HCT116 (cell line): Measurements from ENCODE around the gene LHPP. TPM values are rescaled to one million over a fixed set of nuclear protein-coding genes. Genes with fewer than 3 reads are reported as not detected.

Experiments used
- CBX3 ChIP-seq: IDR thresholded peaks from 2 replicates; pipeline ENCODE4 v1.6.1; 2012; ENCODE audit warnings: low read depth
- EGR1 ChIP-seq: IDR thresholded peaks from 2 replicates; pipeline ENCODE4 v1.6.1; 2012; ENCODE audit warnings: low read depth
- EZH2 ChIP-seq: fragments of 200-600 bp; sonication (generic); IDR thresholded peaks from 2 replicates; pipeline ENCODE4 v1.6.1; 2017; ENCODE audit warnings: antibody characterized with exemption, mixed run types
- EZH2phosphoT487 ChIP-seq: fragments of 200-600 bp; IDR thresholded peaks from 2 replicates; pipeline ENCODE4 v1.6.1; 2018; ENCODE audit warnings: antibody characterized with exemption, borderline replicate concordance
- FOSL1 ChIP-seq: IDR thresholded peaks from 2 replicates; pipeline ENCODE4 v1.6.1; 2012; ENCODE audit warnings: low read depth
- POLR2AphosphoS5 ChIP-seq: IDR thresholded peaks from 2 replicates; pipeline ENCODE4 v1.6.1; 2011; ENCODE audit warnings: mild to moderate bottlenecking, low read depth, low read length, moderate library complexity
- RAD21 ChIP-seq: IDR thresholded peaks from 2 replicates; pipeline ENCODE4 v1.6.1; 2012; ENCODE audit warnings: low read depth, mild to moderate bottlenecking
- SP1 ChIP-seq: IDR thresholded peaks from 2 replicates; pipeline ENCODE4 v1.6.1; 2012; ENCODE audit warnings: low read depth
- YY1 ChIP-seq: IDR thresholded peaks from 2 replicates; pipeline ENCODE4 v1.6.1; 2011; ENCODE audit warnings: low read length, low read depth, moderate library complexity, mild to moderate bottlenecking; ENCODE audit not compliant: insufficient replicate concordance; ENCODE audit errors: extremely low read depth
- ZNF274 ChIP-seq: fragments of 200-500 bp; sonication (Bioruptor generic); IDR thresholded peaks from 2 replicates; pipeline ENCODE4 v1.6.1; 2014; ENCODE audit warnings: mild to moderate bottlenecking, low read depth, low read length, inconsistent platforms
- total RNA-seq: library from RNA; stranded (reverse); gene quantifications from one replicate; pipeline ENCODE4 v1.2.1, GENCODE V29; 2021; ENCODE audit not compliant: unreplicated experiment
- TF ChIP-seq, protein P1 (sequence below): IDR thresholded peaks from 2 replicates; pipeline ENCODE4 v1.6.1; 2012; ENCODE audit warnings: low read depth
- TF ChIP-seq, protein P2 (sequence below): IDR thresholded peaks from 2 replicates; pipeline ENCODE4 v1.6.1; 2011; ENCODE audit warnings: mild to moderate bottlenecking, low read length, moderate library complexity; ENCODE audit not compliant: insufficient replicate concordance; ENCODE audit errors: extremely low read depth

Gene LHPP
- total RNA-seq, 1 experiment from 2014 or later: 45.8 TPM

DNA sequence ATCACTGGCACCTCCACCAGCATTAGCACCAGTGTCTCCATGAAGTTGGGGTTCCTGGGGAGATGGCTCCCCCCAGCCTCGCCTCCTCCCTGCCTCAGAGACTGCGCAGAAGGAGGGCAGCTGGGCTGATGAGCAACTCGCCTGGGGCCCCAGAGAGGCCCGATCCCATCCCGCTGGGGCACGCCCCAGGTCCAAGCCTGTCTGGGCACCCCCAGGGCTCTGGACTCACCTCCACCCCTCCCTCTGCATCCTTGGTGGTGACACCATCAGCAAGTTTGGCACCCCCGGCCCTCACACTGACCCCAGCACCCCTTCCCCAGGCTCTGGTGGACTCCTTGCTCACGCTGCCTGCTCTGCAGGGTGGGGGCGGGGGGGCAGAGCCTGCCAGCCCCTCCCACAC, 89.5 kb downstream of the LHPP start (continued):
- TF ChIP-seq, protein P1, sequence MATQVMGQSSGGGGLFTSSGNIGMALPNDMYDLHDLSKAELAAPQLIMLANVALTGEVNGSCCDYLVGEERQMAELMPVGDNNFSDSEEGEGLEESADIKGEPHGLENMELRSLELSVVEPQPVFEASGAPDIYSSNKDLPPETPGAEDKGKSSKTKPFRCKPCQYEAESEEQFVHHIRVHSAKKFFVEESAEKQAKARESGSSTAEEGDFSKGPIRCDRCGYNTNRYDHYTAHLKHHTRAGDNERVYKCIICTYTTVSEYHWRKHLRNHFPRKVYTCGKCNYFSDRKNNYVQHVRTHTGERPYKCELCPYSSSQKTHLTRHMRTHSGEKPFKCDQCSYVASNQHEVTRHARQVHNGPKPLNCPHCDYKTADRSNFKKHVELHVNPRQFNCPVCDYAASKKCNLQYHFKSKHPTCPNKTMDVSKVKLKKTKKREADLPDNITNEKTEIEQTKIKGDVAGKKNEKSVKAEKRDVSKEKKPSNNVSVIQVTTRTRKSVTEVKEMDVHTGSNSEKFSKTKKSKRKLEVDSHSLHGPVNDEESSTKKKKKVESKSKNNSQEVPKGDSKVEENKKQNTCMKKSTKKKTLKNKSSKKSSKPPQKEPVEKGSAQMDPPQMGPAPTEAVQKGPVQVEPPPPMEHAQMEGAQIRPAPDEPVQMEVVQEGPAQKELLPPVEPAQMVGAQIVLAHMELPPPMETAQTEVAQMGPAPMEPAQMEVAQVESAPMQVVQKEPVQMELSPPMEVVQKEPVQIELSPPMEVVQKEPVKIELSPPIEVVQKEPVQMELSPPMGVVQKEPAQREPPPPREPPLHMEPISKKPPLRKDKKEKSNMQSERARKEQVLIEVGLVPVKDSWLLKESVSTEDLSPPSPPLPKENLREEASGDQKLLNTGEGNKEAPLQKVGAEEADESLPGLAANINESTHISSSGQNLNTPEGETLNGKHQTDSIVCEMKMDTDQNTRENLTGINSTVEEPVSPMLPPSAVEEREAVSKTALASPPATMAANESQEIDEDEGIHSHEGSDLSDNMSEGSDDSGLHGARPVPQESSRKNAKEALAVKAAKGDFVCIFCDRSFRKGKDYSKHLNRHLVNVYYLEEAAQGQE: no peak
- TF ChIP-seq ZNF274: no peak
- no peak for TF ChIP-seq RAD21
- no peak for TF ChIP-seq EZH2phosphoT487
- TF ChIP-seq, protein P2, sequence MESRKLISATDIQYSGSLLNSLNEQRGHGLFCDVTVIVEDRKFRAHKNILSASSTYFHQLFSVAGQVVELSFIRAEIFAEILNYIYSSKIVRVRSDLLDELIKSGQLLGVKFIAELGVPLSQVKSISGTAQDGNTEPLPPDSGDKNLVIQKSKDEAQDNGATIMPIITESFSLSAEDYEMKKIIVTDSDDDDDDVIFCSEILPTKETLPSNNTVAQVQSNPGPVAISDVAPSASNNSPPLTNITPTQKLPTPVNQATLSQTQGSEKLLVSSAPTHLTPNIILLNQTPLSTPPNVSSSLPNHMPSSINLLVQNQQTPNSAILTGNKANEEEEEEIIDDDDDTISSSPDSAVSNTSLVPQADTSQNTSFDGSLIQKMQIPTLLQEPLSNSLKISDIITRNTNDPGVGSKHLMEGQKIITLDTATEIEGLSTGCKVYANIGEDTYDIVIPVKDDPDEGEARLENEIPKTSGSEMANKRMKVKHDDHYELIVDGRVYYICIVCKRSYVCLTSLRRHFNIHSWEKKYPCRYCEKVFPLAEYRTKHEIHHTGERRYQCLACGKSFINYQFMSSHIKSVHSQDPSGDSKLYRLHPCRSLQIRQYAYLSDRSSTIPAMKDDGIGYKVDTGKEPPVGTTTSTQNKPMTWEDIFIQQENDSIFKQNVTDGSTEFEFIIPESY: no peak
- TF ChIP-seq FOSL1: no peak
- TF ChIP-seq POLR2AphosphoS5: no peak
- TF ChIP-seq EGR1: no peak
- no peak for TF ChIP-seq SP1
- no peak for TF ChIP-seq YY1
- no peak for TF ChIP-seq EZH2
- no peak for TF ChIP-seq CBX3
